Regular cardiac myocyte (primary cell): Measurements from ENCODE around the gene ZNF432. TPM values are rescaled to one million over a fixed set of nuclear protein-coding genes. Genes with fewer than 3 reads are reported as not detected.

Experiments
- total RNA-seq: library from RNA; depleted of rRNA; stranded (reverse); fragments of >200 nt; gene quantifications from 2 replicates; pipeline ENCODE4 v1.2.3, GENCODE V29; 2014

The ZNF432 gene
- total RNA-seq: 8.8 and 14.7 TPM in 2 replicates

DNA sequence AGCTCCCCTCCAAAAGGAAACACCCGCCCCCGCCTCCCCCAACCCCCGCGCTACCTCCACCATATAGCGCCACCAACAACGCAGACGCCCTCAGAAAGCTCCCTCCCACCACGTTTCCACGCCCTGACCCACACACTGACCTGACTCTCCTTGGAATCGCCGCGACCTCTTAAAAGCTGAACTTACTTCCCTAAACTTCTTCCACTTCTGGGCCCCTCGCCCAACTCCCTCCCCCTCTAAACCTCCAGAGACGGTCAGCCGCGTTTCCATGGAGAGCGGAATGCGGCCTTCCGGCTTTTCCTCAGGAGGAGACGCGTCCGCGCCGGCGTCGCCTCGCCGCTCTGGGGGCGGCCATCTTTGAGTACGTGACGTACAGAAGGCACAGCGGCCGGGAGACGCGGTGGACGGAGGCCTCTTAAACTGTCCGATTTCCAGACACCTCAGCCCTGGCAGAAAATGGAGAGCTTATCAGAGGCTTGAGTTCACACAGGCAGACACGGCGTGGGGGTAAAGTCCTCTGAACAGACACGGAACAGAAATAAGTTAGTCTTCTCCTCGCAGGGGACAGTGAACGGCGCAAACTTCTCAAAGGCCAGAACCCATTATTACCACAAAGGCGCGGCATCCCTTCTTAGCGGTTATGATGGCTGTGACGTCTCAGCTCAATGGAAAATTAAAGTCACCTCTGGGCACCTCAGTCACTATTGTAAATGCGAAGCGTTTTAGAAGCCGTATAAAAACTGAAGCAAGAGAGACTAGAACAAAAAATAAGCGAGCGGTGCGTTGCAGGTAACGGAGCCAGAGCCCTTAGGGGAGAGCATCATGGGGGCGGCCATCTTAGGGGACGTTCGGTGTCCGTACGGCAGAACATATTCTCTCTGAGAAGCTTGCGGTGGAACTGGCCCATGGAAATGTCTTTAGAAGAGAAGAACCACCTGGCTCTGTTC lies at the start of gene ZNF432:
TSS of gene ZNF432 (minus strand) at position 284 of the 947 bp plus-strand sequence. CDS start 1,970 bp downstream, outside the sequence.

DNA sequence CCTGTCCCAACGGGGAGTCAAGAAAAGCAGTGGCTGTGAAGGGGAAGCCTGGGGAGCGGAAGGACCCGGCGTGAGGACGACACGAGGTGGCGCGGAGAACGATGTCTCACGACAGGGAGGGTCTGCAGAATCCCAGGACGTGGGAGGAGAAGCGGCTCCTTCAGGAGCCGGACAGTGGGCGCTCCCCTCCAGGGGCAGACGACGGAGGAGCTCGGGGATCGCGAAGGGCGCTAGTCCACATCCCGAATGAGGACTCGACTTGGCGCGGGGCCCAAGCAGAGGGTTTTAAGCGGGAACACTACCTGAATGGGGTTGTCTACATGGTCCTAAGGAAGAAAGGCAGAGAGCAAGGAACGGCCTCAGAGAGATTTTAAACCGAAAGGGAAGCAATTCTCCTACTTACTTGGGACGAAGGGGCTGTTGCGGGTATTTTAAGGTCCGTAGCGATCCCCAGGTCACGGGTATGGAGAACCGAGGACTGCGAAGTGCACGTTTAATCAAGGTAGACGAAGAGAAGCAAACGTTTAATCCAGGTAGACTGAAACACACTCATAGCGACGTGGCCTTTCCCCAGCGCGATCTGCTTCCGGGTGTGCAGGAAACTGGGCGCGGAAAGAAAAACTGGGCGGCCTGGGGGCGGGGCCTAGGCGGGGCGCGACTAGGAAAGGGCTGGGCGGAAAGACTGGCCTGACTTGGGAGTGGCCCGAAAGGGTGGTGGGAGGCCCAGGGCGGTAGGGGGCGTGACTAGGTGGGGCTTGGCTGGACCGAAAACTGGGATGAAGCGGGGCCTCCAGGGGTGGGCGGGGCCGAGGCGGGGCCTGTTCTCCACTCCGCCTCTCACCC lies 46.8 kb upstream of the ZNF432 start, which contains the start of gene ZNF841:
TSS of gene ZNF841 (minus strand) at position 594 of the 843 bp plus-strand sequence. CDS start 10,964 bp downstream, outside the sequence.

DNA sequence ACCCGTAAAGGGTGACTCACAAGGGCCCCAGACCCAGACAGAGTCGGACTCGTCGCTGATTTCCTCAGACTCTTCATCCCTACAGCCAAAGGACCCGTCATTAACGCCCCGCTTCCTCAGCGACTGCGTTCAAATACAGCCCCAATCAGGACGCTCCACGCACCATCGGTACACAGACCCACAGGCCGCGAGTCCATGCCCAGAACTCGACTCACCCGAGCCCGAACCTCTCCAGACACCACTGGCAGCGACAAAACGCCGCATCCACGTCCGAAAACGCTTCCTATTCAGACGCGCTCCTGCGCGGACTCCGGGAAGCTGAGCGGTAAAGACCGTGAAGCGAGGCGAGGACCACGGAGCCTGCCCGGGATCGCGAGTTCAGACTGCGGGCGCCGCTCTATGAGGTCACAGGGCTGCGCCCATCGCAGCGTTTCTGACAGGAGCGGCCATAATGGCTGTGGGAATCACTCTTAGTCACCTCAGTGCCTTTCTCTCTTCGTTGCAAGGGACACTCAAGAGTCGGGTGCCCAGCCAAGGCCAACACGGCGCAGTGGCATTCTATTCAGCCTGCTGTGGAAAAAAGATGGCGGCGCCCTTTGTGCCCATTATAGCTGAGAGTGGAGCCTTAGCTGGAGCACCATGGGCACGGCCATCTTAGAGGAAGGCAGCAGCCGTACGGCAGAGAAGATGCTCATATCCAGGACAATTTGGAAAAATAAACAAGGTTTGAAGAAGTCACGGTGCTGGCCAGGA lies 20.4 kb downstream of the ZNF432 start, which contains the start of gene ZNF614:
TSS of gene ZNF614 (minus strand) at position 353 of the 753 bp plus-strand sequence. CDS start 2,634 bp downstream, outside the sequence.

DNA sequence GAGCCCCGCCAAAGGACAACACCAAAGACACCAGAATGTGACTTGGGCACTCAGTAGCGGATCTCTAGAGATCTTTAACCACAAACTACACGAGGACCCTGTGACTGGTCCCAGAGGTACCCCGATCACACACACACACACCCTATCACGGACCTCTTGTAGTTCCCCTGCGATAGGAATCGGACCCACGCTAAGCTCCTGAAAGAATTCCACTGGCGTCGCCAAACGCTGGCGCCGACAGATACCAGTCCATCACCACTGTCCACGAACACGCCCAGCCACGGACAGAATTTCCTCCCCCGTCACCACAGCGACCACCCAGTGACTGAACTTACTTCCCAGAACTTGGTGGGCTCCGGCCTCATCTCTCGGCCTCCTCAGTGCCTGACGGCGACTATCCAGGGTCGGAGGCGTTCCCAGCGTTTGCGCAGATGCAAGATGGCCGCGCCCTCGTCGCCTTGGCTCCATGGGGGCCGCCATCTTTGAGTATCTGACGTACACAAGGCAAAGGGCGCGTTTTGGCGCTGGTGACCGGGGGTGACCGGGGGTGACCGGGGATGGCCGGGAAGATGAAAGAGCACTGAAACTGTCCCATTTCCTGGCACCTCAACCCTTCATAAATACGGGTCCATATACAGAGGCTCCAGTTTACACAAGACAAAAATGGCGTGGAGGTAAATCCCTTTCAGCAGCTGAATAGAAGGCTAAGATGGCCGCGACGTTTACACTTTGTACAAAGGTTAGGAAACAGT lies 40.7 kb downstream of the ZNF432 start, which contains the start of gene ZNF615:
TSS of gene ZNF615 (minus strand) at position 406 of the 752 bp plus-strand sequence. CDS start 4,500 bp downstream, outside the sequence.

DNA sequence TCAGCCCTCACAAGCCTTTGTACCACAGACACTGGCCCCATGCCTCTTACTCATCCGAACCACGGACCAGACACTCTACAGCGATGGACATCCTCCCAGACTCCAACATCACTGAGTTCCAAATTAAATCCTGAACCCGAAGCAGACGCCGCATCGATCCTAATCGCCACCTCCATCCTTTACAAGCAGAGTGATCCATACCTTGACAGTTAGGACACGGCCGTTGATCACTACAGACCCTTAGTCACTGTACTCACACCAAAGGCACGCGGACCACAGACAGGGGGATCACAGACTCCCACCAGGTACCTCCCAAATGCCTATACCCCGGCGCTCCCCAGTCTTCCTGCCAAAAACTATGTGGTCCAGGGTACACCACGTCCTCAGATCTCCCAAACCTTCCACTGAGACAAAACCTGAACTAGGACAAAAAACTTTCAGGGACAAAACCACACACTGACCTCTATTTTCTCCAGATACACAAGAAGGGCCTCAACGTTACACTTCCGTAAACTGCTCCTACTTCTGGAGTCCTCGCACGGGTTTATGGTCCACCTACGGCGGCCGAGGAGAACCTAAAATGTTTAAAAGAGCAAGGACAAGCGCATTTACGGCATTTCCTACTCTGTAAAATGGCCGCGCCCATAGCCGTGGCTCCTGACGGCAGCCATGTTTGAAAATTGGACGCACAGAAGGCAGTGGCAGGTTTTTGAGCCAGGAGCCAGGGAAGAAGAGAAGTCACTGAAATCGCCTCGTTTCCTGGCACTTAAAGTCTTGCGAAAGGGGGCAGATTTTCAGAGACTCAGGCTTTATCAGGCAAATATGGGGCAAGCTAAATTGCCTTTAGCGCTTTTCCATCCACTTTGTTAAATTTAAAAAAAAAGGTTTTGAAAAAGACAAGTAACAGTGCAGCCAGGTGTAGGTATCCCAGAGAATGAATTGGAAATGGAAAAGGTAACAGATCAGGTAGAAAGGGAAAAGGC lies 62.0 kb downstream of the ZNF432 start, which contains the start of gene ZNF350:
TSS of gene ZNF350 (minus strand) at position 532 of the 983 bp plus-strand sequence. CDS start 12,480 bp downstream, outside the sequence.

Other genes starting within 250 kb of the ZNF432 start
- 7.7 and 11.3 TPM in 2 replicates for gene ZNF577, start 160.9 kb downstream of the ZNF432 start, total RNA-seq
- gene ZNF649, start 143.8 kb downstream of the ZNF432 start, total RNA-seq: 6.5 and 7.3 TPM in 2 replicates
- gene ZNF613, start 121.4 kb downstream of the ZNF432 start, total RNA-seq: 4.2 and 8.7 TPM in 2 replicates
- 8.2 and 14.1 TPM in 2 replicates for gene ZNF350, start 62.0 kb downstream of the ZNF432 start, total RNA-seq
- gene ZNF615, start 40.6 kb downstream of the ZNF432 start, total RNA-seq: 11.5 and 20.0 TPM in 2 replicates
- 10.7 and 12.7 TPM in 2 replicates for gene ZNF614, start 20.5 kb downstream of the ZNF432 start, total RNA-seq
- 21.5 and 43.4 TPM in 2 replicates for gene ZNF841, start 46.9 kb upstream of the ZNF432 start, total RNA-seq
- 12.8 and 18.3 TPM in 2 replicates for gene ZNF616, start 91.1 kb upstream of the ZNF432 start, total RNA-seq
- gene ZNF836, start 122.8 kb upstream of the ZNF432 start, total RNA-seq: 3.1 and 7.6 TPM in 2 replicates
- gene PPP2R1A, start 141.2 kb upstream of the ZNF432 start, total RNA-seq: 146 and 178 TPM in 2 replicates
- gene ZNF766, start 220.7 kb upstream of the ZNF432 start, total RNA-seq: 9.6 and 14.7 TPM in 2 replicates
- 4.2 and 5.0 TPM in 2 replicates for gene ZNF480, start 248.3 kb upstream of the ZNF432 start, total RNA-seq